ENCODE results near the gene VOPP1. TPM values are rescaled to one million over a fixed set of nuclear protein-coding genes. Genes with fewer than 3 reads are reported as not detected.
A peak's percentile ranks its signal among the peaks of the same experiment; 100 is the strongest.

Gene VOPP1
- total RNA-seq, 1 donor from 2014 or later: 53.7 TPM

GRCh38 chr7:55449205-55449991 is 122.9 kb downstream of the VOPP1 start:
- H3K9me3 ChIP-seq: no peaks in the 10 kb centered on the region
- H3K4me1 ChIP-seq: no peaks in the 10 kb centered on the region
- DNase-seq (peak; percentile 60), ATAC-seq (peak; percentile 43)
- no peaks in the 10 kb centered on the region for H3K27me3 ChIP-seq
- H3K27ac ChIP-seq: no peak overlapping the region
- intact Hi-C loops (cut with DNase I): no loop called here
- no peaks in the 10 kb centered on the region for H3K36me3 ChIP-seq
- H3K4me3 ChIP-seq: no peak overlapping the region
- TF ChIP-seq, protein P1, sequence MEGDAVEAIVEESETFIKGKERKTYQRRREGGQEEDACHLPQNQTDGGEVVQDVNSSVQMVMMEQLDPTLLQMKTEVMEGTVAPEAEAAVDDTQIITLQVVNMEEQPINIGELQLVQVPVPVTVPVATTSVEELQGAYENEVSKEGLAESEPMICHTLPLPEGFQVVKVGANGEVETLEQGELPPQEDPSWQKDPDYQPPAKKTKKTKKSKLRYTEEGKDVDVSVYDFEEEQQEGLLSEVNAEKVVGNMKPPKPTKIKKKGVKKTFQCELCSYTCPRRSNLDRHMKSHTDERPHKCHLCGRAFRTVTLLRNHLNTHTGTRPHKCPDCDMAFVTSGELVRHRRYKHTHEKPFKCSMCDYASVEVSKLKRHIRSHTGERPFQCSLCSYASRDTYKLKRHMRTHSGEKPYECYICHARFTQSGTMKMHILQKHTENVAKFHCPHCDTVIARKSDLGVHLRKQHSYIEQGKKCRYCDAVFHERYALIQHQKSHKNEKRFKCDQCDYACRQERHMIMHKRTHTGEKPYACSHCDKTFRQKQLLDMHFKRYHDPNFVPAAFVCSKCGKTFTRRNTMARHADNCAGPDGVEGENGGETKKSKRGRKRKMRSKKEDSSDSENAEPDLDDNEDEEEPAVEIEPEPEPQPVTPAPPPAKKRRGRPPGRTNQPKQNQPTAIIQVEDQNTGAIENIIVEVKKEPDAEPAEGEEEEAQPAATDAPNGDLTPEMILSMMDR (IDR thresholded peaks at IDR 0.05): no peak

DNA sequence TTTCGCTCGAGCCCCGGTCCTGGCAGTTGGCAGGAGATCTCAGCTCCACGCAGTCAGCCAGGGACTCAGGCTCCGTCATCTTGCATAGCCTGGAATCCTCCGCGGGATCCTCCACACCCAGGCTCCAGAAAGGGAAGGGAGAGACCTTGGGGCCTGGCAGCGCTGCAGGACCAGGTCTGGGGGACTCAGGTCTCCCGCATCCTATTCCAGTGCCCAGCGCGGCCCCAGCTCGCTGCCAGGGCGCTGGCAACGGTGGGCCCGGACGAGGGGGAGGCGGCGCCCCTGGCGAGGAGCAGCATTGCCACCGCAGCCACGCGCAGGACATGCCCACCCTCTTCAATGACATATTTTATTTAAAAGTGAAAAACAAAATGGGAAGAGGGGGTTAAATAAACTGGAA is 123.8 kb downstream of the VOPP1 start:
- no peak for DNase-seq
- Histone ChIP-seq H3K27ac (no peak overlapping the region), H3K4me1 (no peaks in the 10 kb centered on the region), H3K36me3 (no peaks in the 10 kb centered on the region), H3K9me3 (no peaks in the 10 kb centered on the region), H3K4me3 (no peak overlapping the region), H3K27me3 (no peaks in the 10 kb centered on the region)
- intact Hi-C loops (cut with DNase I): no loop called here
- no peak for ATAC-seq
- TF ChIP-seq, protein P1 (IDR thresholded peaks at IDR 0.05): no peak

DNA sequence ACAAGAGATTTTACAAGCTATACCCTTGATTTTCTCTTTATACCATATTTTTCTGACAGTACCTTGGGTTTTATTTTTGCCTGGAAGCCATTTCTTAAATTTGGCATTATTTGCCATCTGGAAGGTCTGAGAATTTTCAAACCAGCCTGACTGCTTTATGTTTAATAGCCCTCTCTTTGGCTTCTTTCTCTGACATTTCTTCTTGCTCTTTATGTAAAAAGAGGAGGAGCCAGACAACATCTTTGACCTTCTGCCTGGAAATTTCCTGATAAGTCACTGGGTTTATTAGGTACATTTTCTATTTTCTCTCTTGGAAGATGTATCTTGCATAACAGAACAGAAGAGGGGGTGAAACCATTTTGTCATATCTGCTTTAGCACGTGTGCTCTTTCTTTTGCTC is 127.5 kb downstream of the VOPP1 start:
- ATAC-seq: no peak
- Histone ChIP-seq H3K4me1 (no peaks in the 10 kb centered on the region), H3K36me3 (no peaks in the 10 kb centered on the region), H3K9me3 (no peaks in the 10 kb centered on the region), H3K4me3 (no peak overlapping the region), H3K27ac (no peak overlapping the region), H3K27me3 (no peaks in the 10 kb centered on the region)
- TF ChIP-seq, protein P1 (IDR thresholded peaks at IDR 0.05): no peak
- DNase-seq: no peak
- intact Hi-C loops (cut with DNase I): no loop called here

- H3K27ac ChIP-seq: no peak overlapping the region
- no peak overlapping the region for H3K4me3 ChIP-seq
- H3K36me3 ChIP-seq: no peaks in the 10 kb centered on the region
- no peak for ATAC-seq
- H3K9me3 ChIP-seq: no peaks in the 10 kb centered on the region
- DNase-seq: no peak
- H3K27me3 ChIP-seq: no peaks in the 10 kb centered on the region
- intact Hi-C loops (cut with DNase I): no loop called here
- no peaks in the 10 kb centered on the region for H3K4me1 ChIP-seq
- TF ChIP-seq, protein P1 (IDR thresholded peaks at IDR 0.05): no peak
Measured at GRCh38 chr7:55441774-55442522, 130.4 kb downstream of the VOPP1 start.

DNA sequence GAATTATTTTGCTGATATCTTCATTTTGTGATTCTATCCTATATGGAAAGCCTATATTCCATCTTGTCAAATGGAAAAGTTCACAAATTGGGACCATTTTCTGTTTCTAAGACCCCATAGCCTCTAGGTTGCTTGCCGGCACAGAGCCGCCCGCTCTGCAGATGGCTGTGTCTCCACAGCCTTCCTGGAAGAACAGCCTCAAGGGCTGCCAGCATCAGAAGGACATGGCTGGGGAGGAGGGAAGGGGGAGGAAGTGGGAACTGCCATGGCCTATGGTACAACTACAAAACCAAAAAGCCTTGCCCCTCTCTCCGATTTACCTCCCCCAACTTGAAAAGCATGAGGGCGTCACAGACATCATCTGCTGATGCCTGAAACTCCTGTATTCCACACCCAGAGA is 131.3 kb downstream of the VOPP1 start:
- ATAC-seq: no peak
- intact Hi-C loops (cut with DNase I): no loop called here
- H3K4me1 ChIP-seq: no peaks in the 10 kb centered on the region

More for the DNA sequence above, 131.3 kb downstream of the VOPP1 start:
- Histone ChIP-seq H3K27ac (no peak overlapping the region), H3K36me3 (no peaks in the 10 kb centered on the region), H3K4me3 (no peak overlapping the region), H3K9me3 (no peaks in the 10 kb centered on the region), H3K27me3 (no peaks in the 10 kb centered on the region)
- TF ChIP-seq, protein P1 (IDR thresholded peaks at IDR 0.05): no peak
- no peak for DNase-seq
